HUES64 (cell line): ENCODE results near the gene RNPC3.
"Not testable (repeated sequence)": the region's sequence is repeated elsewhere in the genome, so short reads cannot be mapped to it uniquely, and the experiment has no call there.

ENCODE experiments used
- H3K27ac ChIP-seq: 2 replicates; pipeline ENCODE4 v1.7.0; 2013; ENCODE audit warnings: low read depth, low read length, inconsistent platforms
- H3K27me3 ChIP-seq: 2 replicates; pipeline ENCODE4 v1.6.1; 2013; ENCODE audit warnings: mild to moderate bottlenecking, low read length; ENCODE audit not compliant: insufficient read depth
- H3K36me3 ChIP-seq: 2 replicates; pipeline ENCODE4 v1.6.1; 2013; ENCODE audit warnings: mild to moderate bottlenecking, low read length; ENCODE audit not compliant: insufficient read depth
- H3K4me1 ChIP-seq: 2 replicates; pipeline ENCODE4 v1.6.1; 2013; ENCODE audit warnings: mild to moderate bottlenecking, low read length, moderate library complexity; ENCODE audit not compliant: insufficient read depth
- H3K4me3 ChIP-seq: 2 replicates; pipeline ENCODE4 v1.5.1; 2013; ENCODE audit warnings: mild to moderate bottlenecking, low read length, moderate library complexity
- H3K9ac ChIP-seq: 2 replicates; pipeline ENCODE4 v1.6.1; 2013; ENCODE audit warnings: mild to moderate bottlenecking, low read depth, low read length
- H3K9me3 ChIP-seq: 2 replicates; pipeline ENCODE4 v1.6.1; 2013; ENCODE audit warnings: low read depth, low read length; ENCODE audit not compliant: insufficient read depth
- WGBS: fragments of 150-250, 120-280 bp; methylation state at CpG from one replicate; pipeline ENCODE4 v1.1.7; 2013; ENCODE audit warnings: missing lambda C conversion rate; 5-methylcytosine and 5-hydroxymethylcytosine counted together

Gene RNPC3

GRCh38 chr1:103561643-103562395 is 36.3 kb downstream of the RNPC3 start:
- no peaks in the 10 kb centered on the region for H3K27me3 ChIP-seq
- no peaks in the 10 kb centered on the region for H3K4me1 ChIP-seq
- H3K36me3 ChIP-seq, result no peaks in the 10 kb centered on the region
- H3K9me3 ChIP-seq, result no peaks in the 10 kb centered on the region
- H3K4me3 ChIP-seq, result no peak overlapping the region
- H3K27ac ChIP-seq, result no peak overlapping the region
- whole genome bisulfite sequencing, result 93% methylated on average over 2 of the region's 2 CpGs
- no peak overlapping the region for H3K9ac ChIP-seq

- no peak overlapping the region for H3K4me3 ChIP-seq
- no peak overlapping the region for H3K9ac ChIP-seq
- H3K27me3 ChIP-seq, result no peaks in the 10 kb centered on the region
- 100% methylated on average over 1 of the region's 4 CpGs for WGBS
- no peaks in the 10 kb centered on the region for H3K36me3 ChIP-seq
- no peaks in the 10 kb centered on the region for H3K9me3 ChIP-seq
- H3K4me1 ChIP-seq, result no peaks in the 10 kb centered on the region
- no peak overlapping the region for H3K27ac ChIP-seq
These were observed 37.6 kb downstream of the RNPC3 start for GRCh38 chr1:103563056-103563455.

GRCh38 chr1:103569493-103569892 is 44.0 kb downstream of the RNPC3 start:
- Histone ChIP-seq H3K27me3 (no peaks in the 10 kb centered on the region), H3K27ac (no peak overlapping the region), H3K36me3 (no peaks in the 10 kb centered on the region), H3K4me3 (no peak overlapping the region), H3K9ac (no peak overlapping the region), H3K9me3 (no peaks in the 10 kb centered on the region), H3K4me1 (no peaks in the 10 kb centered on the region)
- 98% methylated on average over 7 of the region's 7 CpGs for WGBS

- 88% methylated on average over 1 of the region's 2 CpGs for WGBS
- H3K4me1 ChIP-seq, H3K27me3 ChIP-seq, H3K36me3 ChIP-seq, H3K27ac ChIP-seq, H3K9ac ChIP-seq, H3K4me3 ChIP-seq, H3K9me3 ChIP-seq: not testable (repeated sequence)
These were observed 45.8 kb downstream of the RNPC3 start, which contains the start of gene AMY2B for GRCh38 chr1:103571289-103571688. AMY2B (plus strand) TSS chr1:103571589; CDS start chr1:103571603, 14 bp downstream.

- Histone ChIP-seq H3K36me3 (no peaks in the 10 kb centered on the region), H3K27ac (no peak overlapping the region), H3K27me3 (no peaks in the 10 kb centered on the region), H3K4me1 (no peaks in the 10 kb centered on the region), H3K9me3 (no peaks in the 10 kb centered on the region), H3K4me3 (no peak overlapping the region), H3K9ac (no peak overlapping the region)
These were observed 50.6 kb downstream of the RNPC3 start for GRCh38 chr1:103576065-103576464.

GRCh38 chr1:103576784-103577183 is 51.3 kb downstream of the RNPC3 start:
- not testable (repeated sequence) for H3K27me3 ChIP-seq, H3K4me1 ChIP-seq, H3K9me3 ChIP-seq, H3K27ac ChIP-seq, H3K4me3 ChIP-seq, H3K36me3 ChIP-seq, H3K9ac ChIP-seq
- WGBS, result 92% methylated on average over 2 of the region's 5 CpGs

- H3K4me1 ChIP-seq, result no peaks in the 10 kb centered on the region
- WGBS, result 80% methylated on average over 1 of the region's 1 CpG
- H3K36me3 ChIP-seq, result no peaks in the 10 kb centered on the region
- no peak overlapping the region for H3K27ac ChIP-seq
- H3K4me3 ChIP-seq, result no peak overlapping the region
- H3K27me3 ChIP-seq, result no peaks in the 10 kb centered on the region
- H3K9ac ChIP-seq, result no peak overlapping the region
- peaks cover 10% of the 10 kb centered on the region for H3K9me3 ChIP-seq
These were observed 57.0 kb downstream of the RNPC3 start for GRCh38 chr1:103582464-103582863.

GRCh38 chr1:103583887-103584286 is 58.4 kb downstream of the RNPC3 start:
- WGBS, result 84% methylated on average over 2 of the region's 3 CpGs
- Histone ChIP-seq H3K9ac (no peak overlapping the region), H3K27ac (no peak overlapping the region), H3K4me3 (no peak overlapping the region), H3K36me3 (no peaks in the 10 kb centered on the region), H3K27me3 (no peaks in the 10 kb centered on the region), H3K4me1 (no peaks in the 10 kb centered on the region), H3K9me3 (peaks cover 24% of the 10 kb centered on the region)

- no CpG with 5 or more reads among the region's 2 CpGs for WGBS
- Histone ChIP-seq H3K4me1 (no peaks in the 10 kb centered on the region), H3K9ac (no peak overlapping the region), H3K36me3 (no peaks in the 10 kb centered on the region), H3K27ac (no peak overlapping the region), H3K27me3 (no peaks in the 10 kb centered on the region), H3K9me3 (peaks cover 31% of the 10 kb centered on the region), H3K4me3 (no peak overlapping the region)
These were observed 59.0 kb downstream of the RNPC3 start for GRCh38 chr1:103584537-103584936.

GRCh38 chr1:103602740-103603139 is 77.2 kb downstream of the RNPC3 start:
- no CpG with 5 or more reads among the region's 3 CpGs for WGBS
- H3K36me3 ChIP-seq, H3K9me3 ChIP-seq: not testable (repeated sequence)

More at GRCh38 chr1:103602740-103603139, 77.2 kb downstream of the RNPC3 start:
- H3K27me3 ChIP-seq, H3K27ac ChIP-seq, H3K9ac ChIP-seq, H3K4me3 ChIP-seq, H3K4me1 ChIP-seq: not testable (repeated sequence)
